Memory B cell (primary cell): ENCODE data around the gene MYOC.
"Not testable (repeated sequence)": the region's sequence is repeated elsewhere in the genome, so short reads cannot be mapped to it uniquely, and the experiment has no call there.

Experiments used
- ATAC-seq: fragments of 150-1000 bp; cut with Tn5 transposase; 2 replicates; pipeline ENCODE4 v1.10.0; 2021; ENCODE audit warnings: low read depth, mild to moderate bottlenecking, moderate library complexity
- DNase-seq, 2 donors: peaks; one replicate each; pipeline ENCODE4 v3.0.0; 2022; ENCODE audit warnings: low spot score in 2 of 2
- H3K27ac Mint-ChIP-seq: one replicate; pipeline ENCODE4 v1.8.0; 2022; ENCODE audit warnings: mild to moderate bottlenecking, moderate library complexity, mixed read lengths
- H3K27me3 Mint-ChIP-seq: one replicate; pipeline ENCODE4 v1.8.0; 2022; ENCODE audit warnings: mixed read lengths
- H3K36me3 Mint-ChIP-seq: one replicate; pipeline ENCODE4 v1.8.0; 2022; ENCODE audit warnings: mild to moderate bottlenecking, mixed read lengths
- H3K4me1 Mint-ChIP-seq: one replicate; pipeline ENCODE4 v1.8.0; 2022; ENCODE audit warnings: mixed read lengths
- H3K4me3 Mint-ChIP-seq: one replicate; pipeline ENCODE4 v1.8.0; 2022; ENCODE audit warnings: mild to moderate bottlenecking, moderate library complexity, mixed read lengths
- H3K9me3 Mint-ChIP-seq: one replicate; pipeline ENCODE4 v1.8.0; 2022; ENCODE audit warnings: mixed read lengths

Gene MYOC

GRCh38 chr1:171652234-171652822 is at the start of gene MYOC:
Gene MYOC (minus strand): TSS chr1:171652688. CDS start chr1:171652611, 77 bp downstream.
- Mint-ChIP-seq H3K4me1 (peaks cover 9% of the 10 kb centered on the region), H3K4me3 (no peak within 1 kb of the TSS), H3K27ac (no peak within 1 kb of the TSS), H3K27me3 (peaks cover 23% of the 10 kb centered on the region), H3K36me3 (no peaks in the 10 kb centered on the region), H3K9me3 (no peaks in the 10 kb centered on the region)
- DNase-seq = no peak
- ATAC-seq = no peak

GRCh38 chr1:171699531-171699930 is 47.0 kb upstream of the MYOC start:
- DNase-seq (no peak), ATAC-seq (no peak)
- Mint-ChIP-seq H3K4me3 (no peak overlapping the region), H3K4me1 (no peaks in the 10 kb centered on the region), H3K27me3 (no peaks in the 10 kb centered on the region), H3K27ac (no peak overlapping the region), H3K9me3 (peaks cover 17% of the 10 kb centered on the region), H3K36me3 (peaks cover 30% of the 10 kb centered on the region)

- Mint-ChIP-seq H3K9me3 (peaks cover 21% of the 10 kb centered on the region), H3K36me3 (peaks cover 21% of the 10 kb centered on the region)
- H3K27me3 Mint-ChIP-seq, H3K4me1 Mint-ChIP-seq, H3K27ac Mint-ChIP-seq, DNase-seq, ATAC-seq, H3K4me3 Mint-ChIP-seq: not testable (repeated sequence)
Measured at GRCh38 chr1:171695772-171696171, 43.3 kb upstream of the MYOC start.

GRCh38 chr1:171693541-171693940 is 41.1 kb upstream of the MYOC start:
- H3K4me1 Mint-ChIP-seq, H3K27ac Mint-ChIP-seq, ATAC-seq, H3K4me3 Mint-ChIP-seq, H3K27me3 Mint-ChIP-seq, DNase-seq: not testable (repeated sequence)
- Mint-ChIP-seq H3K36me3 (peaks cover 16% of the 10 kb centered on the region), H3K9me3 (peaks cover 21% of the 10 kb centered on the region)

GRCh38 chr1:171683870-171684269 is 31.4 kb upstream of the MYOC start:
- H3K4me3 Mint-ChIP-seq = no peak overlapping the region
- no peak for ATAC-seq
- H3K4me1 Mint-ChIP-seq = no peaks in the 10 kb centered on the region
- DNase-seq = no peak
- peaks cover 7% of the 10 kb centered on the region for H3K27me3 Mint-ChIP-seq
- H3K27ac Mint-ChIP-seq = no peak overlapping the region
- peaks cover 2% of the 10 kb centered on the region for H3K36me3 Mint-ChIP-seq
- peaks cover 10% of the 10 kb centered on the region for H3K9me3 Mint-ChIP-seq

GRCh38 chr1:171680339-171680738 is 27.9 kb upstream of the MYOC start:
- Mint-ChIP-seq H3K9me3 (peaks cover 6% of the 10 kb centered on the region), H3K4me1 (no peaks in the 10 kb centered on the region), H3K27me3 (peaks cover 13% of the 10 kb centered on the region), H3K4me3 (no peak overlapping the region), H3K36me3 (peaks cover 2% of the 10 kb centered on the region), H3K27ac (no peak overlapping the region)
- DNase-seq (no peak), ATAC-seq (no peak)

- H3K9me3 Mint-ChIP-seq = no peaks in the 10 kb centered on the region
Measured at GRCh38 chr1:171676823-171677222, 24.3 kb upstream of the MYOC start.

GRCh38 chr1:171674431-171675405 is 22.2 kb upstream of the MYOC start:
- no peak overlapping the region for H3K27ac Mint-ChIP-seq
- ATAC-seq (no peak), DNase-seq (no peak)
- no peak overlapping the region for H3K4me3 Mint-ChIP-seq
- H3K27me3 Mint-ChIP-seq = peaks cover 6% of the 10 kb centered on the region
- no peaks in the 10 kb centered on the region for H3K36me3 Mint-ChIP-seq
- no peaks in the 10 kb centered on the region for H3K9me3 Mint-ChIP-seq
- H3K4me1 Mint-ChIP-seq = no peaks in the 10 kb centered on the region

More at GRCh38 chr1:171676823-171677222, 24.3 kb upstream of the MYOC start:
- Mint-ChIP-seq H3K27me3 (peaks cover 6% of the 10 kb centered on the region), H3K4me3 (no peak overlapping the region), H3K36me3 (no peaks in the 10 kb centered on the region), H3K4me1 (no peaks in the 10 kb centered on the region), H3K27ac (no peak overlapping the region)
- ATAC-seq (no peak), DNase-seq (no peak)

GRCh38 chr1:171670739-171671138 is 18.3 kb upstream of the MYOC start:
- no peak overlapping the region for H3K4me3 Mint-ChIP-seq
- no peaks in the 10 kb centered on the region for H3K9me3 Mint-ChIP-seq
- DNase-seq (no peak), ATAC-seq (no peak)
- H3K36me3 Mint-ChIP-seq = no peaks in the 10 kb centered on the region
- H3K4me1 Mint-ChIP-seq = no peaks in the 10 kb centered on the region
- peaks cover 1% of the 10 kb centered on the region for H3K27me3 Mint-ChIP-seq
- H3K27ac Mint-ChIP-seq = no peak overlapping the region

GRCh38 chr1:171668372-171668771 is 15.9 kb upstream of the MYOC start:
- H3K36me3 Mint-ChIP-seq = no peaks in the 10 kb centered on the region
- DNase-seq (no peak), ATAC-seq (no peak)
- H3K27me3 Mint-ChIP-seq = peaks cover 5% of the 10 kb centered on the region
- no peak overlapping the region for H3K4me3 Mint-ChIP-seq
- H3K4me1 Mint-ChIP-seq = no peaks in the 10 kb centered on the region
- H3K27ac Mint-ChIP-seq = no peak overlapping the region
- no peaks in the 10 kb centered on the region for H3K9me3 Mint-ChIP-seq

GRCh38 chr1:171666114-171666769 is 13.8 kb upstream of the MYOC start:
- Mint-ChIP-seq H3K9me3 (no peaks in the 10 kb centered on the region), H3K4me3 (no peak overlapping the region), H3K4me1 (no peaks in the 10 kb centered on the region), H3K27ac (no peak overlapping the region), H3K27me3 (peaks cover 5% of the 10 kb centered on the region), H3K36me3 (no peaks in the 10 kb centered on the region)
- DNase-seq = no peak
- no peak for ATAC-seq

- DNase-seq = no peak
- no peak overlapping the region for H3K4me3 Mint-ChIP-seq
- H3K27me3 Mint-ChIP-seq = peaks cover 5% of the 10 kb centered on the region
- H3K9me3 Mint-ChIP-seq = no peaks in the 10 kb centered on the region
- no peak for ATAC-seq
- H3K4me1 Mint-ChIP-seq = no peaks in the 10 kb centered on the region
- no peak overlapping the region for H3K27ac Mint-ChIP-seq
- H3K36me3 Mint-ChIP-seq = no peaks in the 10 kb centered on the region
Measured at GRCh38 chr1:171664976-171665375, 12.5 kb upstream of the MYOC start.

- ATAC-seq (no peak), DNase-seq (no peak)
- H3K9me3 Mint-ChIP-seq = no peaks in the 10 kb centered on the region
- peaks cover 5% of the 10 kb centered on the region for H3K27me3 Mint-ChIP-seq
- H3K4me3 Mint-ChIP-seq = no peak overlapping the region
- no peaks in the 10 kb centered on the region for H3K4me1 Mint-ChIP-seq
- H3K36me3 Mint-ChIP-seq = no peaks in the 10 kb centered on the region
- no peak overlapping the region for H3K27ac Mint-ChIP-seq
Measured at GRCh38 chr1:171663854-171664575, 11.5 kb upstream of the MYOC start.
